ENCODE data around the gene SLC29A1.

The SLC29A1 gene

GRCh38 chr6:44234101-44235025 lies 11.0 kb downstream of the SLC29A1 start:
- DNase-seq = peak in 54 of 58 donors; percentile 42 to 89 (median 80)

- DNase-seq = no peak
Observed at GRCh38 chr6:44235269-44235668, 11.9 kb downstream of the SLC29A1 start.

GRCh38 chr6:44235891-44236516 lies 12.6 kb downstream of the SLC29A1 start:
- DNase-seq = no peak

- peak in 49 of 58 donors; percentile 21 to 89 (median 65) for DNase-seq
Observed at GRCh38 chr6:44237021-44237812, 13.8 kb downstream of the SLC29A1 start.

GRCh38 chr6:44237813-44238433 lies 14.5 kb downstream of the SLC29A1 start:
- peak in 54 of 58 donors; percentile 28 to 86 (median 71) for DNase-seq

- no peak for DNase-seq
Observed at GRCh38 chr6:44238687-44239350, 15.4 kb downstream of the SLC29A1 start.

GRCh38 chr6:44243345-44243744 lies 19.9 kb downstream of the SLC29A1 start:
- no peak for DNase-seq

GRCh38 chr6:44245391-44245911 lies 22.1 kb downstream of the SLC29A1 start:
- DNase-seq = peak in 4 of 58 donors; percentile 53 to 76 (median 66)

GRCh38 chr6:44245912-44246662 lies 22.7 kb downstream of the SLC29A1 start:
- DNase-seq = peak; percentile 36 to 94 (median 84)

- peak; percentile 55 to 96 (median 90) for DNase-seq
Observed at GRCh38 chr6:44246663-44247337, 23.4 kb downstream of the SLC29A1 start, which contains the start of gene HSP90AB1. HSP90AB1 (plus strand) TSS chr6:44247101; CDS start chr6:44248630, 1,529 bp downstream.

- DNase-seq = peak in 49 of 58 donors; percentile 34 to 90 (median 72)
Observed at GRCh38 chr6:44247338-44248302, 24.2 kb downstream of the SLC29A1 start.

GRCh38 chr6:44248579-44248978 lies 25.2 kb downstream of the SLC29A1 start:
- no peak for DNase-seq

GRCh38 chr6:44249082-44249748 lies 25.8 kb downstream of the SLC29A1 start:
- no peak for DNase-seq

GRCh38 chr6:44250067-44250717 lies 26.8 kb downstream of the SLC29A1 start:
- DNase-seq = no peak

- no peak for DNase-seq
Observed at GRCh38 chr6:44250718-44251123, 27.3 kb downstream of the SLC29A1 start.
